ENCODE results near the gene FOXC2.

FOXC2 gene

DNA sequence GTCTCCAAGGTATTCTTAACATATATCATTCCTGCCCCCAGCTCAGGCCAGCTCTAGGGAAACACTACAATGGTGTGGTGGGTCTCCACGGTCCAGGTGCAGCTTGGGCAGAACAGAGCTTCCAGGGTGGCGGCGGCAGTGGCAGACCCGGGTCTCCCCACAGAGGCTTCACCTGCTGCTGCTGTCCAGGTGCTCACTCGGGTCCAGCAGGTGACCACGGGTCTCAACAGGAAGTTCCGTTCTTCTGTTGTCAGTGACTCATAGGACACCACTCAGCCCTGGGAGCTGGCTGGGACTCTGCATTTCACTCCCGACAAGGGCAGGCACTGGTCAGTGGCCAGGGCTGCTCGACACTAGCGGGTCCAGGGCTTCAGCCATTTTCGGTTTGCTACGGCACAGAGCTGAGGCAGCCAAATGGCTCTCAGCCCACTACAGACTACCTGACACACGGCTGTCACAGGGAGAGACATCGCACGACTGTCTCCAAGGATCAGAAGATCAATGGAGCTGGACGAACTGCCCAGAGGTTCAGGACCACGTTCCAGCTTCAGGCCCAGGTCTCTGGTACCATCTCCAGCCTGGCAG is 28.3 kb upstream of the FOXC2 start:
- in situ Hi-C loops (cut with MboI; ENCODE audit: low pct_unique_long_range_greater_than_20kb, low sequenced_read_pairs, unreplicated experiment), result no loop called here
- DNase-seq (ENCODE audit: low spot score), result no peak
- TF ChIP-seq, protein P1, sequence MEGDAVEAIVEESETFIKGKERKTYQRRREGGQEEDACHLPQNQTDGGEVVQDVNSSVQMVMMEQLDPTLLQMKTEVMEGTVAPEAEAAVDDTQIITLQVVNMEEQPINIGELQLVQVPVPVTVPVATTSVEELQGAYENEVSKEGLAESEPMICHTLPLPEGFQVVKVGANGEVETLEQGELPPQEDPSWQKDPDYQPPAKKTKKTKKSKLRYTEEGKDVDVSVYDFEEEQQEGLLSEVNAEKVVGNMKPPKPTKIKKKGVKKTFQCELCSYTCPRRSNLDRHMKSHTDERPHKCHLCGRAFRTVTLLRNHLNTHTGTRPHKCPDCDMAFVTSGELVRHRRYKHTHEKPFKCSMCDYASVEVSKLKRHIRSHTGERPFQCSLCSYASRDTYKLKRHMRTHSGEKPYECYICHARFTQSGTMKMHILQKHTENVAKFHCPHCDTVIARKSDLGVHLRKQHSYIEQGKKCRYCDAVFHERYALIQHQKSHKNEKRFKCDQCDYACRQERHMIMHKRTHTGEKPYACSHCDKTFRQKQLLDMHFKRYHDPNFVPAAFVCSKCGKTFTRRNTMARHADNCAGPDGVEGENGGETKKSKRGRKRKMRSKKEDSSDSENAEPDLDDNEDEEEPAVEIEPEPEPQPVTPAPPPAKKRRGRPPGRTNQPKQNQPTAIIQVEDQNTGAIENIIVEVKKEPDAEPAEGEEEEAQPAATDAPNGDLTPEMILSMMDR (IDR thresholded peaks at IDR 0.05; ENCODE audit: extremely low read depth, insufficient read depth, missing control alignments), result no peak

DNA sequence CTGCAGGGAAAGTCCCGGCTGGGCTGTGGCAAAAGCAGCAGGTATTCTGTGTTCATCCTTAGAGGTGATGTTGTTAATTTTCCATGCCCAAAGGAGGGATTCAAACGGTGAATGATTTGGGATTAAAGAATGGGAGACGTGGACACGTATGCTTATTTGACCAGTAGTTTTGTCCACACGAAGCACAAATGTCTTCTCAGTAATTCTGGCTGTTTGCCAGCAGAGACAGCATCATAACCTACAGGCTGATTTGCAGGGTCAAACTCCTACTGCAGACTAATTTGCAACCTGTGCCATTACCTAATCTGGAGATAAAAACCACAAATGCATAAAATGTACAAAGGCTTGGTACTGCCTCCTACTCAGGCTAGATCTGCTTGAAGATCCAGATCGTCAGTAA is 25.7 kb upstream of the FOXC2 start:
- DNase-seq (ENCODE audit: low spot score), result no peak
- in situ Hi-C loops (cut with MboI; ENCODE audit: low pct_unique_long_range_greater_than_20kb, low sequenced_read_pairs, unreplicated experiment), result no loop called here
- TF ChIP-seq, protein P1 (IDR thresholded peaks at IDR 0.05; ENCODE audit: extremely low read depth, insufficient read depth, missing control alignments), result no peak

DNA sequence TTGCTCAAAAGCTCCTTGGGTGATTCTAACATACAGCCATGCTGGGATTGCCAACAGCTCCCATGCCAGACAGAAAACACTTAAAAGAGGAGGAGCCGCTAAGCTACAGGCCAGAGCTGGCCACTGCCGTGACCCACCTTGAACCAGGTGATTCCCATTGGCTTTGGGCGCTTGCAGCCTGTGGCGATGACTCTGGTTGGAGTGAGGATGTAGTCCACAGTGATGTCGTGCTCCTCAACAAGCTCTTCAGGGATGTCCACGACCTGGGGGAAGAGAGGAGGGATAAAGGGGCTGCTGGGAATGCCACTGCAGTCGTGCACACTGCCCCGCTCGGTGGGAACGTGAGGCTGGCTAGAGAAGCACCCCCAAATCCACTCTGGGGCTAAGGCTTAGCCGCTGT is 25.1 kb upstream of the FOXC2 start:
- TF ChIP-seq, protein P1 (IDR thresholded peaks at IDR 0.05; ENCODE audit: extremely low read depth, insufficient read depth, missing control alignments), result no peak
- in situ Hi-C loops (cut with MboI; ENCODE audit: low pct_unique_long_range_greater_than_20kb, low sequenced_read_pairs, unreplicated experiment), result no loop called here
- DNase-seq (ENCODE audit: low spot score), result no peak

GRCh38 chr16:86542756-86543750 is 23.6 kb upstream of the FOXC2 start:
- TF ChIP-seq, protein P1 (IDR thresholded peaks at IDR 0.05; ENCODE audit: extremely low read depth, insufficient read depth, missing control alignments), result no peak
- DNase-seq (ENCODE audit: low spot score), result no peak
- in situ Hi-C loops (cut with MboI; ENCODE audit: low pct_unique_long_range_greater_than_20kb, low sequenced_read_pairs, unreplicated experiment), result no loop called here

DNA sequence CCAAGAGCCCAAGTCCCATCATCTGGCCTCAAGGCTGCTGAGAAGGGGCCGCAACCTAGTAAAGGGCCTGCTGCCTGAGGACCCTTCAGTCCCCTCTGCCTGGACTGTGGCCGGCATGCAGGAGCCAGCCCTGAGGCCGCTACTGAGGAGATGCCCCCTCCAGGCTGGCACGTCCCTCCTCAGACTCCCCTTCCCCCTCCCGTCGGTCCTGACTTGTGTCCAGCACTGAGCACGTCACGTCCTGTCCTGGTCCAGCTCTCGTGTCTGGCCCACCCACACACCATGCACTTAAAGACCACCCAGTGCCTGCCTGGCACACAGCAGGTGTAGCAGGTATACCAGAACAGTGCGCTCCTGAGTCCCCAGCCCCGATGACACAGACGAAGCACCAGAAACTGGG is 21.1 kb upstream of the FOXC2 start:
- TF ChIP-seq, protein P1 (IDR thresholded peaks at IDR 0.05; ENCODE audit: extremely low read depth, insufficient read depth, missing control alignments), result no peak
- in situ Hi-C loops (cut with MboI; ENCODE audit: low pct_unique_long_range_greater_than_20kb, low sequenced_read_pairs, unreplicated experiment), result no loop called here
- DNase-seq (ENCODE audit: low spot score), result no peak

GRCh38 chr16:86545954-86546637 is 20.5 kb upstream of the FOXC2 start:
- no peak for DNase-seq (ENCODE audit: low spot score)
- TF ChIP-seq, protein P1 (IDR thresholded peaks at IDR 0.05; ENCODE audit: extremely low read depth, insufficient read depth, missing control alignments), result no peak
- in situ Hi-C loops (cut with MboI; ENCODE audit: low pct_unique_long_range_greater_than_20kb, low sequenced_read_pairs, unreplicated experiment), result no loop called here
